Thymus (tissue), 11 donors: ENCODE data around the gene MGAT4B. TPM values are rescaled to one million over a fixed set of nuclear protein-coding genes. Genes with fewer than 3 reads are reported as not detected.
A peak's percentile ranks its signal among the peaks of the same experiment; 100 is the strongest.

Experiments
- DNase-seq, 9 donors: peaks; one replicate each; pipeline ENCODE4 v3.0.0-alpha.2; 2013; ENCODE audit warnings: low spot score in 9 of 9, low read depth in 6 of 9, missing footprints in 1 of 9
- H3K27ac ChIP-seq, 2 donors: one replicate each; pipeline ENCODE4 v1.5.1; 2013; ENCODE audit warnings: control low read depth in 1 of 2, low read depth in 1 of 2, low read length in 1 of 2, mild to moderate bottlenecking in 1 of 2, moderate library complexity in 1 of 2
- H3K27me3 ChIP-seq, 2 donors: one replicate each; pipeline ENCODE4 v1.5.1; 2013; ENCODE audit warnings: low read length in 1 of 2; ENCODE audit not compliant: control insufficient read depth in 2 of 2, insufficient read depth in 1 of 2
- H3K36me3 ChIP-seq, 2 donors: one replicate each; pipeline ENCODE4 v1.5.1; 2013; ENCODE audit warnings: low read length in 1 of 2, mild to moderate bottlenecking in 1 of 2, moderate library complexity in 1 of 2; ENCODE audit not compliant: control insufficient read depth in 2 of 2, insufficient read depth in 2 of 2
- H3K4me1 ChIP-seq, 2 donors: one replicate each; pipeline ENCODE4 v1.5.1; 2013; ENCODE audit warnings: low read length in 2 of 2; ENCODE audit not compliant: control insufficient read depth in 2 of 2, insufficient read depth in 2 of 2
- H3K4me3 ChIP-seq, 2 donors: one replicate each; pipeline ENCODE4 v1.5.1; 2013; ENCODE audit warnings: low read length in 2 of 2, control low read depth in 1 of 2, mild to moderate bottlenecking in 1 of 2
- H3K9me3 ChIP-seq, 2 donors: one replicate each; pipeline ENCODE4 v1.5.1; 2013; ENCODE audit warnings: low read length in 1 of 2, mild to moderate bottlenecking in 1 of 2; ENCODE audit not compliant: control insufficient read depth in 2 of 2, insufficient read depth in 1 of 2
- WGBS: extraction: QIAGEN DNeasy Blood & Tissue Kit; methylation state at CpG from one replicate; pipeline ENCODE4 v1.1.7; 2013; 5-methylcytosine and 5-hydroxymethylcytosine counted together
- polyA plus RNA-seq: library from polyadenylated mRNA; stranded (reverse); fragments of 200-250 nt; gene quantifications from one replicate; pipeline ENCODE4 v1.2.3, GENCODE V29; 2013
- total RNA-seq: library from RNA; stranded (reverse); fragments of 120-200 nt; gene quantifications from one replicate; pipeline ENCODE4 v1.2.4, GENCODE V29; 2013
- donor health status: healthy.

MGAT4B gene
- total and polyA plus RNA-seq, 2 donors = 23.6 to 56.7 TPM

DNA sequence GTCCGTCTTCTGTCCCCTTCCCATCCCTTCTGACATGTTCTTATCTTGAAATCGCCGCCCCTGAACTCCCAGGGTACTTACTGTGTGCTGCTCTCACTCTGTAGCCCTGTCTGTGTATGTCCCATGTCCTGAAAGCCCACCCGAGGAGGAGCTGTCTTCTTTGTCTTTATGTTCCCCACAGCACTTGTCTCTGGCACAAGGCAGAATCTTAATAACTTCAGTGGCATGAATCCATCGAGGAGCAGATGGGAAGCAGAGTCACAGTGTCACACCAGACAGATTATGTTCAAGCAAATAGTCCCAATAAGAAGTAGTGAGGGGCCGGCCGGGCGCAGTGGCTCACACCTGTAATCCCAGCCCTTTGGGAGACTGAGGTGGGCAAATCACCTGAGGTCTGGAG is 42.6 kb downstream of the MGAT4B start:
- Histone ChIP-seq H3K9me3 (no peaks in the 10 kb centered on the region), H3K36me3 (peaks cover 40 to 43% of the 10 kb centered on the region in 2 donors), H3K27ac (no peak overlapping the region), H3K27me3 (no peaks in the 10 kb centered on the region), H3K4me1 (peaks cover 12 to 38% of the 10 kb centered on the region in 2 donors), H3K4me3 (no peak overlapping the region)
- DNase-seq = no peak
- 84% methylated on average over 8 of the region's 8 CpGs for WGBS

- Histone ChIP-seq H3K4me3 (no peak overlapping the region), H3K4me1 (peaks cover 12 to 38% of the 10 kb centered on the region in 2 donors), H3K27me3 (no peaks in the 10 kb centered on the region), H3K9me3 (no peaks in the 10 kb centered on the region), H3K36me3 (peaks cover 36 to 38% of the 10 kb centered on the region in 2 donors), H3K27ac (no peak overlapping the region)
- peak in 6 of 9 donors; percentile 33 to 71 (median 48) for DNase-seq
- 52% methylated on average over 10 of the region's 10 CpGs for WGBS
Measured at GRCh38 chr5:179763215-179763945, 43.3 kb downstream of the MGAT4B start.

DNA sequence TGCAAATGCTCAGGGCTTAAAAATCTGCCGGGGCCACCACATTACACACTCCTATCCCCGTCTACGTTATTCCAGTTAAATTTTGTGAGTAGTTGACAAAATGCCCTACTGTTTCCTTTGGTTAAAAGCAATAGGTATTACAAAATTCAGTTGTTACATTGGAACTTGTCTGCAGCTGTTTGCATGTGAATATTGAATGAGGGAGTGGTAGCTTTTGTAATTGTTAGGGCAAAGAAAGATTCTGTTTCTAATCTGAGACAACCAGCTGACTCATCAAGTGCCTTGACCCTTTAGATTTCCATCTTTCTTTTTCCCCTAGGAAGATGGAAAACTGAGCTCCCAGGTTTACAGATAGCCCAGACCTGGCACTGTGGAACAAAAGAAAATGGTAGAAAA is 43.9 kb downstream of the MGAT4B start:
- H3K4me3 ChIP-seq = no peak overlapping the region
- no peaks in the 10 kb centered on the region for H3K27me3 ChIP-seq
- DNase-seq = no peak
- H3K4me1 ChIP-seq = peaks cover 12 to 38% of the 10 kb centered on the region in 2 donors
- WGBS = 86% methylated on average over 3 of the region's 3 CpGs
- H3K9me3 ChIP-seq = no peaks in the 10 kb centered on the region
- H3K27ac ChIP-seq = peak overlapping the region in 1 of 2 donors; percentile 49
- H3K36me3 ChIP-seq = peaks cover 30 to 38% of the 10 kb centered on the region in 2 donors

GRCh38 chr5:179762079-179762780 is 44.4 kb downstream of the MGAT4B start:
- H3K27me3 ChIP-seq = no peaks in the 10 kb centered on the region
- peaks cover 25 to 34% of the 10 kb centered on the region in 2 donors for H3K36me3 ChIP-seq
- peak in 6 of 9 donors; percentile 35 to 76 (median 46) for DNase-seq
- no peaks in the 10 kb centered on the region for H3K9me3 ChIP-seq
- no peak overlapping the region for H3K4me3 ChIP-seq
- WGBS = 52% methylated on average over 10 of the region's 10 CpGs
- H3K4me1 ChIP-seq = peaks cover 12 to 38% of the 10 kb centered on the region in 2 donors
- peak overlapping the region; percentile 33 to 64 for H3K27ac ChIP-seq

DNA sequence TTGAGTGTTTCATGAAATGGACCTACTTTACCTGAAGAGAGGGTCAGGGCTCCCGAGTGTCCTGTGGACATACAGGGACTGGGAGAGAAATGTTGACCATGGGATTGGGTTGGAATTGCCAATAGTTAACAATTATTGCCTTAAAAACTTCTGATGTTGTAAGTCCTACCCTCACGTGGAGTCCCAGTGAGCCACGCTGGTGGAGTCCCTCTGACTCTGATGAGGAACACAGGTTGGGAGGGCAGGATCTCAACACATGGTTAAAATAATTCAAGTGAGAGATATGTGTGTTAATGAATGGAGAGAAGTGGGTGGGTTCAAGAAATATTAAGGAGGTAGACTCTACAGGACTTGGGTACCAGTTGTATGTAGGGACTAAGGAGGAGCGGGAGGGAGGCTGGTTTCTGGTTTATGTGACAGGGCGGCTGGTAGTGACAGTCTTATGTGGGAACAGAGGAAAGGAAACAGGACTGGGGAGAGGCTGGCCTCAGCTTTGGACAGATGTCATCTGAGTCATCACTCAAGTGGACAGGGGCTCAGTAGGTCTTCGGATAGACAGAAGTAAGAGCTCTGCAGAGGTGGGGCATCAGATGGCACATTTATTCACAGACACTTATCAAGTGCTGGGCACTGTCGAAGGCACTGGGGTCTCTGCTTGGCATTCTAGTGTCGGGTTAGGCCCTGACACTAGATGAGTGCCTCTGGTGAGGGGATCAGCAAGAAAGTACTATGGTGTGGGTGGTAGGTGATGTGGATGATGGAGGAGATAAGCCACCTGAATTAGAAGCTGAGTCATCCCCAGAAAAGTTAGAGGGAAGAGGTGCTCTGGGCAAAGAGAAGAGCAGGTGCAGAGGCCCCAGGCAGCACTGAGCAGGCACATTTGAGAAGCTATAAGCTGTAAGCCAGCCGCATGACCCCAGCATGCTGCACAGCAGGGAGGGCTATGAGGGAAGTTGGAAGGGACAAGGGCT is 46.8 kb downstream of the MGAT4B start:
- Histone ChIP-seq H3K4me1 (peaks cover 12 to 38% of the 10 kb centered on the region in 2 donors), H3K4me3 (no peak overlapping the region), H3K36me3 (peaks cover 4 to 10% of the 10 kb centered on the region in 2 donors), H3K27me3 (no peaks in the 10 kb centered on the region), H3K27ac (peak overlapping the region in 1 of 2 donors; percentile 69), H3K9me3 (no peaks in the 10 kb centered on the region)
- WGBS = 74% methylated on average over 9 of the region's 9 CpGs
- peak in 7 of 9 donors; percentile 26 to 75 (median 53) for DNase-seq

DNA sequence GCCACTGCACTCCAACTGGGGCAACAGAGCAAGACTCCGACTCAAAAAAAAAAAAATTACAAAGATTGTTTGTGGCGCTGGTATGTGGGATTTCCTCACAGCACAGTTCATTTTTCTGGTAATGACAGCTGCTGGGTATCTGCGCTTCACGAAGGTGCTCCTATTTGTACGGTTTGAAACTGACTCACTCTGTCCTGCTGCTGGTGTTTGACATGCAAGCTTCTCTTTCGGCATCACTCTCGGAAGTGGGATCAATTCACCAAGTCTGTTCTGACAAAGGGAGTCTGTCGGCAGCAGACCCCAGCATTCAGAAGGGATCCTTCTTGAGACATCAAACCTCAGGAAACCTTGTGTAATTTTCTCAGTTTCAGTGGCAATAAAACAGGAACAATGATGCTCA is 47.7 kb downstream of the MGAT4B start:
- DNase-seq = no peak
- Histone ChIP-seq H3K36me3 (peaks cover 3 to 8% of the 10 kb centered on the region in 2 donors), H3K9me3 (no peaks in the 10 kb centered on the region), H3K4me3 (no peak overlapping the region), H3K27me3 (no peaks in the 10 kb centered on the region), H3K4me1 (peaks cover 12 to 48% of the 10 kb centered on the region in 2 donors), H3K27ac (no peak overlapping the region)
- 96% methylated on average over 8 of the region's 8 CpGs for WGBS

DNA sequence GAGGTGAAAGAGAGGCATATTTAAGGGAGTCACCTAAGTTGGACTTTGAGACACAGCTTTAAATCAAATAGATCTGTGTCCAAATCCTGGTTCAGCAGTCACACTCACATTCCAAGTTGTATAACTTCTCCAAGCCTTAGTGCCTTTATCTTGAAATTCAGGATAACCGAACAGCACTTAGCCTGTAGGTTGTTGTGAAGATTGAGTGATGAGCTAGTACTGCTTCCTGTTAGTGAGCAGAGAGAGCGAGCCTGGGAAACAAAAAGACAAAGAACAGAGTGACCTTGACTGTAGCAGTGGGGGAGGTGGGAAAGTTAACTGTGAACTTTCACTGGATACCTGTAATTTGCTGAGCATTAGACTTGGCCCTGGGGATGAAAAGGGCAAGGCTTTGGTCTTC is 51.6 kb downstream of the MGAT4B start:
- Histone ChIP-seq H3K4me1 (peaks cover 6 to 18% of the 10 kb centered on the region in 2 donors), H3K27ac (peak overlapping the region in 1 of 2 donors; percentile 20)
- 74% methylated on average over 2 of the region's 2 CpGs for WGBS

DNA sequence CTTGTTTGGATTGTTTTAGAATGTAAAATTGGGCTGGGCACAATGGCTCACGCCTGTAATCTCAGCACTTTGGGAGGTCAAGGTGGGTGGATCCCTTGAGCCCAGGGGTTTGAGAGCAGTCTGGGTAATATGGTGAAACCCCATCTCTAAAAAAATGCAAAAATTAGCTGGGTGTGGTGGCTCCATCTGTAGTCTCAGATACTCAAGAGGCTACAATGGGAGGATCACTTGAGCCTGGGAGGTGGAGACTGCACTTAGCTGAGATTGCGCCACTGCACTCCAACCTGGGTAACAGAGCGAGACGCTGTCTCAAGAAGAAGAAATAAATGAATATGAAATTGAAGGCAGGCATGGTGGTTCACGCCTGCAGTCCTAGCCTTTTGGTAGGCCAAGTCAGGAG is 52.7 kb downstream of the MGAT4B start:
- WGBS = 99% methylated on average over 5 of the region's 5 CpGs
- H3K27ac ChIP-seq = no peak overlapping the region
- DNase-seq = no peak
- peaks cover 20 to 21% of the 10 kb centered on the region in 2 donors for H3K36me3 ChIP-seq
- H3K4me1 ChIP-seq = peaks cover 0 to 10% of the 10 kb centered on the region in 2 donors
- H3K9me3 ChIP-seq = peaks cover 0 to 2% of the 10 kb centered on the region in 2 donors
- H3K4me3 ChIP-seq = no peak overlapping the region
- no peaks in the 10 kb centered on the region for H3K27me3 ChIP-seq

More for the DNA sequence above, 51.6 kb downstream of the MGAT4B start:
- Histone ChIP-seq H3K27me3 (no peaks in the 10 kb centered on the region), H3K9me3 (no peaks in the 10 kb centered on the region), H3K4me3 (no peak overlapping the region), H3K36me3 (peaks cover 11 to 15% of the 10 kb centered on the region in 2 donors)
- peak in 1 of 9 donors; percentile 23 for DNase-seq
